CD14-positive monocyte (primary cell): ENCODE data around the gene CWH43. TPM values are rescaled to one million over a fixed set of nuclear protein-coding genes. Genes with fewer than 3 reads are reported as not detected.
"Not testable (repeated sequence)": the region's sequence is repeated elsewhere in the genome, so short reads cannot be mapped to it uniquely, and the experiment has no call there.

ENCODE experiments used
- DNase-seq, 3 donors: peaks; one replicate each; pipeline ENCODE4 v3.0.0-alpha.2; 2011 to 2022
- H2AFZ ChIP-seq: 2 replicates; pipeline ENCODE4 v1.6.0; 2012; ENCODE audit warnings: mild to moderate bottlenecking, low read depth, low read length, inconsistent platforms; ENCODE audit not compliant: insufficient read depth, poor library complexity, severe bottlenecking
- H3K27ac ChIP-seq, 2 donors: 1 replicate in 1 of 2; 2 replicates in 1 of 2; pipeline ENCODE4 v1.5.1; 2012 to 2013; ENCODE audit warnings: low read length in 2 of 2, control low read depth in 1 of 2, inconsistent platforms in 1 of 2, low read depth in 1 of 2, mild to moderate bottlenecking in 1 of 2
- H3K27me3 ChIP-seq, 2 donors: one replicate each; pipeline versions ENCODE4 v1.6.0 to v1.6.1; 2011 to 2013; ENCODE audit warnings: low read length in 2 of 2; ENCODE audit not compliant: control insufficient read depth in 2 of 2, insufficient read depth in 2 of 2
- H3K36me3 ChIP-seq, 2 donors: replicated peaks in 1 of 2; 1 replicate in 1 of 2; 2 replicates in 1 of 2; pipeline versions ENCODE4 v1.5.1 to v1.6.1; 2012 to 2013; ENCODE audit warnings: low read length in 2 of 2, control low read depth in 1 of 2, inconsistent platforms in 1 of 2, mild to moderate bottlenecking in 1 of 2; ENCODE audit not compliant: insufficient read depth in 2 of 2, control insufficient read depth in 1 of 2
- H3K4me1 ChIP-seq, 2 donors: 1 replicate in 1 of 2; 2 replicates in 1 of 2; pipeline versions ENCODE4 v1.5.1 to v1.6.1; 2012 to 2013; ENCODE audit warnings: low read length in 2 of 2, control low read depth in 1 of 2, inconsistent platforms in 1 of 2, mild to moderate bottlenecking in 1 of 2, moderate library complexity in 1 of 2; ENCODE audit not compliant: insufficient read depth in 2 of 2, control insufficient read depth in 1 of 2
- H3K4me2 ChIP-seq: replicated peaks from 2 replicates; pipeline ENCODE3; 2012; ENCODE audit warnings: low read length, moderate library complexity, mild to moderate bottlenecking; ENCODE audit not compliant: poor library complexity, severe bottlenecking; ENCODE audit errors: extremely low read depth
- H3K4me3 ChIP-seq, 3 experiments: fragments of 200-600 bp in 1 of 3; sonication (generic) in 1 of 3; replicated peaks in 1 of 3; 1 replicate in 2 of 3; 2 replicates in 1 of 3; pipeline ENCODE4 v1.5.1; 2011 to 2013; ENCODE audit warnings: low read length in 3 of 3, mild to moderate bottlenecking in 3 of 3, control low read depth in 2 of 3, low read depth in 2 of 3, inconsistent platforms in 1 of 3, moderate library complexity in 1 of 3
- H3K79me2 ChIP-seq: 2 replicates; pipeline ENCODE4 v1.6.0; 2012; ENCODE audit warnings: mild to moderate bottlenecking, control low read depth, inconsistent platforms, low read length, moderate library complexity; ENCODE audit not compliant: insufficient read depth
- H3K9ac ChIP-seq: 2 replicates; pipeline ENCODE4 v1.6.0; 2017; ENCODE audit warnings: low read length, mild to moderate bottlenecking; ENCODE audit not compliant: insufficient read depth, poor library complexity, severe bottlenecking
- H3K9me3 ChIP-seq, 2 donors: replicated peaks in 1 of 2; 1 replicate in 1 of 2; 2 replicates in 1 of 2; pipeline versions ENCODE4 v1.5.1 to v1.6.1; 2012 to 2013; ENCODE audit warnings: low read length in 2 of 2, control low read depth in 1 of 2; ENCODE audit not compliant: control insufficient read depth in 1 of 2, insufficient read depth in 1 of 2
- H4K20me1 ChIP-seq: 2 replicates; pipeline ENCODE4 v1.6.0; 2012; ENCODE audit warnings: mild to moderate bottlenecking, low read length, control low read depth, moderate library complexity; ENCODE audit not compliant: insufficient read depth
- H3K27ac Mint-ChIP-seq, 7 donors: one replicate each; pipeline ENCODE4 v1.8.0; 2020; ENCODE audit warnings: mild to moderate bottlenecking in 7 of 7, mixed read lengths in 7 of 7, moderate library complexity in 6 of 7, inconsistent platforms in 2 of 7
- H3K27me3 Mint-ChIP-seq, 3 donors: one replicate each; pipeline ENCODE4 v1.8.0; 2021 to 2022; ENCODE audit warnings: low read depth in 3 of 3, mild to moderate bottlenecking in 3 of 3, mixed read lengths in 3 of 3, moderate library complexity in 3 of 3, inconsistent platforms in 1 of 3
- H3K36me3 Mint-ChIP-seq, 2 donors: one replicate each; pipeline ENCODE4 v1.8.0; 2020; ENCODE audit warnings: mixed read lengths in 2 of 2, inconsistent platforms in 1 of 2, mild to moderate bottlenecking in 1 of 2
- H3K4me1 Mint-ChIP-seq: one replicate; pipeline ENCODE4 v1.8.0; 2020; ENCODE audit warnings: mild to moderate bottlenecking, mixed read lengths
- H3K4me3 Mint-ChIP-seq, 2 donors: one replicate each; pipeline ENCODE4 v1.8.0; 2020; ENCODE audit warnings: mild to moderate bottlenecking in 2 of 2, mixed read lengths in 2 of 2, moderate library complexity in 1 of 2
- H3K9me3 Mint-ChIP-seq, 7 donors: one replicate each; pipeline ENCODE4 v1.8.0; 2020 to 2022; ENCODE audit warnings: mixed read lengths in 7 of 7, mild to moderate bottlenecking in 6 of 7, moderate library complexity in 6 of 7, inconsistent platforms in 2 of 7
- WGBS: methylation state at CpG from one replicate; pipeline ENCODE4 v1.1.5; 2013; ENCODE audit warnings: missing lambda C conversion rate; ENCODE audit not compliant: insufficient coverage; 5-methylcytosine and 5-hydroxymethylcytosine counted together
- intact Hi-C, 2 donors: fragments of 100-400 bp; cut with micrococcal nuclease; formaldehyde crosslinking; loops; one replicate each; pipeline versions ENCODE4 v1.15.0 to v1.15.1; 2023
- polyA plus RNA-seq, 3 donors: library from polyadenylated mRNA; depleted of rRNA in 1 of 3; unstranded in 2 of 3; stranded (reverse) in 1 of 3; fragments of 300-500 nt in 2 of 3; fragments of >200 nt in 1 of 3; fragmentation: Illumina TruSeq in 2 of 3; gene quantifications; 1 replicate in 2 of 3; 2 replicates in 1 of 3; pipeline ENCODE4 v1.2.3, GENCODE V29; 2012 to 2021

The CWH43 gene
- polyA plus RNA-seq, 3 donors: not detected

- intact Hi-C loops: loop anchor here in 1 of 2 donors (10.0 kb wide), 1 partner anchor 48 kb away; no protein-coding TSS in a partner anchor
- not testable (repeated sequence) for H3K27ac ChIP-seq, H3K4me1 ChIP-seq, H3K79me2 ChIP-seq, H3K27me3 Mint-ChIP-seq, H3K4me1 Mint-ChIP-seq, H3K36me3 ChIP-seq, H3K36me3 Mint-ChIP-seq, H3K27ac Mint-ChIP-seq, H3K4me3 Mint-ChIP-seq, H3K4me2 ChIP-seq, H4K20me1 ChIP-seq, H3K9ac ChIP-seq, H3K27me3 ChIP-seq, H2AFZ ChIP-seq, H3K4me3 ChIP-seq
- DNase-seq: peak in 2 of 3 donors; percentile 32 to 35
- WGBS: 62% methylated on average over 6 of the region's 6 CpGs
- peaks cover 62 to 84% (median 74%) of the 10 kb centered on the region in 7 donors for H3K9me3 Mint-ChIP-seq
- peaks cover 61 to 89% of the 10 kb centered on the region in 2 donors for H3K9me3 ChIP-seq
These were observed 121.2 kb downstream of the CWH43 start for GRCh38 chr4:49107262-49107661.

DNA sequence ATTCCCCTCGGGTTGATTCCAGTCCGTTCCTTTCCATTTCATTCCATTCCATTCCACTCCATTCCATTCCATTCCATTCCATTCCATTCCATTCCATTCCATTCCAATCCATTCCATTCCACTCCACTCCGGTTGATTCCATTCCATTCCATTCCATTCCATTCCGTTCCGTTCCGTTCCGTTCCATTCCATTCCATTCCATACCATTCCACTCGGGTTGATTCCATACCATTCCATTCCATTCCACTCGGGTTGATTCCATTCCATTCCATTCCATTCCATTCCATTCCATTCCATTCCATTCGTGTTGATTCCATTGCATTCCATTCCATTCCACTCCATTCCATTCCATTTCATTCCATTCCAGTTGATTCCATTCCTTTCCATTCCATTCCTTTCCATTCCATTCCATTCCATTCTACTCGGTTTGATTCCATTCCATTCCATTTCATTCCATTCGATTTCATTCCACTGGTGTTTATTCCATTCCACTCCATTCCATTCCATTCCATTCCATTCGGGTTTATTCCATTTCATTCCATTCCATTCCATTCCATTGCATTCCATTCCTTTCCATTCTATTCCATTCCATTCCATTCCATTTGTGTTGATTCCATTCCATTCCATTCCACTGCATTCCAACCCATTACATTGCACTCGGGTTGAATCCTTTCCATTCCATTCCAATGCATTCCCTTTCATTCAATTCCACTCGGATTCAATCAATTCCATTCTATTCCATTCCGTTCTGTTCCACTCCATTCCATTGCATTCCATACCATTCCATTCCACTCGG is 122.3 kb downstream of the CWH43 start:
- H3K4me1 ChIP-seq, H3K79me2 ChIP-seq, H3K4me1 Mint-ChIP-seq, H3K4me3 ChIP-seq, H3K27ac ChIP-seq, H3K9ac ChIP-seq, H3K4me3 Mint-ChIP-seq, H3K27ac Mint-ChIP-seq, H4K20me1 ChIP-seq, H3K36me3 ChIP-seq, H3K4me2 ChIP-seq, H3K36me3 Mint-ChIP-seq, H2AFZ ChIP-seq, H3K27me3 Mint-ChIP-seq, DNase-seq, H3K27me3 ChIP-seq: not testable (repeated sequence)
- peaks cover 71 to 89% of the 10 kb centered on the region in 2 donors for H3K9me3 ChIP-seq
- intact Hi-C loops: loop anchor here in 1 of 2 donors (10.0 kb wide), 1 partner anchor 46 kb away; no protein-coding TSS in a partner anchor
- H3K9me3 Mint-ChIP-seq: peaks cover 59 to 83% (median 73%) of the 10 kb centered on the region in 7 donors
- 60% methylated on average over 13 of the region's 17 CpGs for WGBS

GRCh38 chr4:49109567-49110166 is 123.6 kb downstream of the CWH43 start:
- H3K27ac Mint-ChIP-seq, H2AFZ ChIP-seq, DNase-seq, H3K27me3 Mint-ChIP-seq, H3K27ac ChIP-seq, H3K79me2 ChIP-seq, H3K4me1 ChIP-seq, H3K4me1 Mint-ChIP-seq, H3K27me3 ChIP-seq, H3K36me3 ChIP-seq, H3K4me2 ChIP-seq, H3K36me3 Mint-ChIP-seq, H3K9ac ChIP-seq, H4K20me1 ChIP-seq, H3K4me3 Mint-ChIP-seq: not testable (repeated sequence)
- peak overlapping the region in 1 of 3 experiments; percentile 0 for H3K4me3 ChIP-seq
- intact Hi-C loops: loop anchor here in 1 of 2 donors (10.0 kb wide), 1 partner anchor 45 kb away; no protein-coding TSS in a partner anchor
- peaks cover 71 to 89% of the 10 kb centered on the region in 2 donors for H3K9me3 ChIP-seq
- peaks cover 50 to 79% (median 70%) of the 10 kb centered on the region in 7 donors for H3K9me3 Mint-ChIP-seq
- WGBS: 74% methylated on average over 8 of the region's 10 CpGs

DNA sequence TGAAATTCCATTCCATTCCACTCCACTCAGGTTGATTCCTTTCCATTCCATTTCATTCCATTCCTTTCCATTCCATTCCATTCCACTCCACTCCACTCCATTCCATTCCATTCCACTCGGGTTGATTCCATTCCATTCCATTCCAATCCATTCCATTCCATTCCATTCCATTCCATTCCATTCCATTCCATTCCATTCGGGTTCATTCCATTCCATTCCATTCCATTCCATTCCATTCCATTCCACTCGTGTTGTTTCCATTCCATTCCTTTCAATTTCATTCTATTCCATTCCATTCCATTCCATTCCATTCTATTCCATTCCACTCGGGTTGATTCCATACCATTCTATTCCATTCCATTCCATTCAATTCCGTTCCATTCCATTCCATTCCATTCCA is 124.5 kb downstream of the CWH43 start:
- H2AFZ ChIP-seq, H3K36me3 ChIP-seq, H3K27me3 Mint-ChIP-seq, H3K4me3 Mint-ChIP-seq, H3K36me3 Mint-ChIP-seq, H3K4me1 Mint-ChIP-seq, H4K20me1 ChIP-seq, DNase-seq, H3K4me1 ChIP-seq, H3K9ac ChIP-seq, H3K27me3 ChIP-seq, H3K79me2 ChIP-seq, H3K27ac ChIP-seq, H3K27ac Mint-ChIP-seq, intact Hi-C loops, H3K4me2 ChIP-seq: not testable (repeated sequence)
- Histone ChIP-seq H3K4me3 (peak overlapping the region in 1 of 3 experiments; percentile 0), H3K9me3 (peaks cover 68 to 89% of the 10 kb centered on the region in 2 donors)
- WGBS: 75% methylated on average over 5 of the region's 5 CpGs
- H3K9me3 Mint-ChIP-seq: peaks cover 42 to 74% (median 67%) of the 10 kb centered on the region in 7 donors
